ENCODE results near the gene GRIK4. TPM values are rescaled to one million over a fixed set of nuclear protein-coding genes. Genes with fewer than 3 reads are reported as not detected.

GRIK4 gene
- total and polyA plus RNA-seq, 2 of the 4 experiments (the other 2 are of a cell fraction), result 0.18 to 0.38 TPM

DNA sequence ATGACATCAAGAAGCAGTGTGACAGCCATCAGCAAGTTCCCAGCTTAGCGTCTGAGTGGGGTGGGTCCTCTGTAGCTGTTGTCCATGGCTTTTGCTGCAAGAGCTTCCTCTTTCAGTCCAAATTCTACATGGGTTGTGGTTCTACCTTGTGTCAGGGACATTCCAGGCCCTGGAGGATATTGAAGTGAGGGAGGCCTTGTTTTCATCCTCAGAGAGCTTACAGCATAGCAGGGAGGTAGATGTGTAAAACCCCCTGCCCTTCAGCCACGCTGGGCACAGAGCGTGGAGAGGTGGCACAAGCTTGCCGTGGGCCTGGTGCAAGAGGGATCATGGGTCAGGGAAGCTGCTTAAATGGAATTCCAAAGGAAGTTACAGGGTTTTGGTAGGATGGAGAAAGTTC lies 93.9 kb downstream of the GRIK4 start:
- H3K23ac ChIP-seq (ENCODE audit: low read depth, low read length), result no peak overlapping the region
- H3K4ac ChIP-seq (ENCODE audit: low read depth, low read length), result no peak overlapping the region
- TF ChIP-seq, protein P1, sequence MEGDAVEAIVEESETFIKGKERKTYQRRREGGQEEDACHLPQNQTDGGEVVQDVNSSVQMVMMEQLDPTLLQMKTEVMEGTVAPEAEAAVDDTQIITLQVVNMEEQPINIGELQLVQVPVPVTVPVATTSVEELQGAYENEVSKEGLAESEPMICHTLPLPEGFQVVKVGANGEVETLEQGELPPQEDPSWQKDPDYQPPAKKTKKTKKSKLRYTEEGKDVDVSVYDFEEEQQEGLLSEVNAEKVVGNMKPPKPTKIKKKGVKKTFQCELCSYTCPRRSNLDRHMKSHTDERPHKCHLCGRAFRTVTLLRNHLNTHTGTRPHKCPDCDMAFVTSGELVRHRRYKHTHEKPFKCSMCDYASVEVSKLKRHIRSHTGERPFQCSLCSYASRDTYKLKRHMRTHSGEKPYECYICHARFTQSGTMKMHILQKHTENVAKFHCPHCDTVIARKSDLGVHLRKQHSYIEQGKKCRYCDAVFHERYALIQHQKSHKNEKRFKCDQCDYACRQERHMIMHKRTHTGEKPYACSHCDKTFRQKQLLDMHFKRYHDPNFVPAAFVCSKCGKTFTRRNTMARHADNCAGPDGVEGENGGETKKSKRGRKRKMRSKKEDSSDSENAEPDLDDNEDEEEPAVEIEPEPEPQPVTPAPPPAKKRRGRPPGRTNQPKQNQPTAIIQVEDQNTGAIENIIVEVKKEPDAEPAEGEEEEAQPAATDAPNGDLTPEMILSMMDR (conservative IDR thresholded peaks at IDR 0.05; ENCODE audit: low read depth, low read length), result no peak
- TF ChIP-seq MXI1 (IDR thresholded peaks at IDR 0.05; ENCODE audit: borderline replicate concordance, low read depth, low read length) (no peak), MAZ (IDR thresholded peaks at IDR 0.05; ENCODE audit: borderline replicate concordance, low read depth, low read length) (no peak), NFE2L2 (IDR thresholded peaks at IDR 0.05; ENCODE audit: low read depth, low read length) (no peak), CHD1 (IDR thresholded peaks at IDR 0.05; ENCODE audit: low read depth, low read length) (no peak), RCOR1 (IDR thresholded peaks at IDR 0.05; ENCODE audit: insufficient replicate concordance, low read length) (no peak), POLR2A (IDR thresholded peaks at IDR 0.05; ENCODE audit: low read depth, low read length) (no peak), RFX5 (IDR thresholded peaks at IDR 0.05; ENCODE audit: low read depth, low read length) (no peak), MAFK (IDR thresholded peaks at IDR 0.05; ENCODE audit: low read depth, low read length) (no peak), RAD21 (IDR thresholded peaks at IDR 0.05; ENCODE audit: low read length) (no peak), BHLHE40 (IDR thresholded peaks at IDR 0.05; ENCODE audit: low read depth, low read length) (no peak), SMC3 (IDR thresholded peaks at IDR 0.05; ENCODE audit: low read depth, low read length) (no peak), CEBPB (IDR thresholded peaks at IDR 0.05; ENCODE audit: low read depth, low read length) (no peak), FOS (IDR thresholded peaks at IDR 0.05; ENCODE audit: low read depth, low read length) (no peak)
- TF ChIP-seq, protein P2, sequence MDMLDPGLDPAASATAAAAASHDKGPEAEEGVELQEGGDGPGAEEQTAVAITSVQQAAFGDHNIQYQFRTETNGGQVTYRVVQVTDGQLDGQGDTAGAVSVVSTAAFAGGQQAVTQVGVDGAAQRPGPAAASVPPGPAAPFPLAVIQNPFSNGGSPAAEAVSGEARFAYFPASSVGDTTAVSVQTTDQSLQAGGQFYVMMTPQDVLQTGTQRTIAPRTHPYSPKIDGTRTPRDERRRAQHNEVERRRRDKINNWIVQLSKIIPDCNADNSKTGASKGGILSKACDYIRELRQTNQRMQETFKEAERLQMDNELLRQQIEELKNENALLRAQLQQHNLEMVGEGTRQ (IDR thresholded peaks at IDR 0.05; ENCODE audit: low read depth, low read length), result no peak
- TF ChIP-seq, protein P3, sequence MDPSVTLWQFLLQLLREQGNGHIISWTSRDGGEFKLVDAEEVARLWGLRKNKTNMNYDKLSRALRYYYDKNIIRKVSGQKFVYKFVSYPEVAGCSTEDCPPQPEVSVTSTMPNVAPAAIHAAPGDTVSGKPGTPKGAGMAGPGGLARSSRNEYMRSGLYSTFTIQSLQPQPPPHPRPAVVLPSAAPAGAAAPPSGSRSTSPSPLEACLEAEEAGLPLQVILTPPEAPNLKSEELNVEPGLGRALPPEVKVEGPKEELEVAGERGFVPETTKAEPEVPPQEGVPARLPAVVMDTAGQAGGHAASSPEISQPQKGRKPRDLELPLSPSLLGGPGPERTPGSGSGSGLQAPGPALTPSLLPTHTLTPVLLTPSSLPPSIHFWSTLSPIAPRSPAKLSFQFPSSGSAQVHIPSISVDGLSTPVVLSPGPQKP (IDR thresholded peaks at IDR 0.05; ENCODE audit: borderline replicate concordance, low read depth, low read length), result no peak
- H3K79me1 ChIP-seq (ENCODE audit: low read depth in 1 of 2, low read length in 2 of 2), result no peaks in the 10 kb centered on the region
- ChIA-PET POLR2A (ENCODE audit: unreplicated experiment) (no interaction called here), CTCF (no interaction called here)
- H2AK5ac ChIP-seq (ENCODE audit: low read depth, low read length), result no peak overlapping the region
- no peak overlapping the region for H4K91ac ChIP-seq (ENCODE audit: insufficient read depth, low read depth, low read length)
- ATAC-seq (ENCODE audit: low read depth) (no peak), DNase-seq (no peak)
- no peak overlapping the region for H2BK20ac ChIP-seq (ENCODE audit: low read depth, low read length)
- in situ Hi-C loops (cut with MboI; ENCODE audit: low sequenced_read_pairs), result no loop called here
- H3K27ac ChIP-seq (ENCODE audit: insufficient read depth, low read length), result no peak overlapping the region
- BruUV-seq (replicated peaks), result no TSS peak
- no peak overlapping the region for H2BK5ac ChIP-seq (ENCODE audit: low read depth, low read length, poor library complexity, severe bottlenecking)
- H4K5ac ChIP-seq (ENCODE audit: low read depth, low read length), result no peak overlapping the region
- H3K14ac ChIP-seq (replicated peaks; ENCODE audit: low read depth, low read length), result no peak overlapping the region
- no peaks in the 10 kb centered on the region for H3K9me1 ChIP-seq (ENCODE audit: insufficient read depth, low read length)
- peaks cover 10% of the 10 kb centered on the region; the same call in 1 of the 2 replicates for H3K4me1 ChIP-seq (ENCODE audit: control insufficient read depth, insufficient read depth, low read length)
- no peak overlapping the region for H3K9ac ChIP-seq (ENCODE audit: low read depth, low read length)
- no peak overlapping the region for H3K4me3 ChIP-seq (ENCODE audit: insufficient read depth, low read depth, low read length)
- H3K56ac ChIP-seq (ENCODE audit: extremely low read depth, insufficient read depth, low read length), result no peak overlapping the region
- intact Hi-C loops (cut with micrococcal nuclease), result loop anchor here (10.0 kb wide), 1 partner anchor 199 kb away; no protein-coding TSS in a partner anchor
- no peaks in the 10 kb centered on the region for H3K36me3 ChIP-seq (ENCODE audit: control insufficient read depth, insufficient read depth, low read length)
- H3K27me3 ChIP-seq (ENCODE audit: control insufficient read depth, insufficient read depth, low read length), result no peaks in the 10 kb centered on the region; the same call in 1 of the 2 replicates
- no peaks in the 10 kb centered on the region for H3K9me3 ChIP-seq (ENCODE audit: control insufficient read depth, insufficient read depth, low read length)
- H2BK120ac ChIP-seq (ENCODE audit: low read depth, low read length), result no peak overlapping the region
- H2BK15ac ChIP-seq (ENCODE audit: low read depth, low read length), result no peak overlapping the region
- H4K8ac ChIP-seq (ENCODE audit: low read depth in 2 of 2, low read length in 2 of 2), result no peak overlapping the region
- H4K20me1 ChIP-seq (ENCODE audit: insufficient read depth, low read length), result no peaks in the 10 kb centered on the region
- H2AFZ ChIP-seq (replicated peaks; ENCODE audit: low read length, poor library complexity), result no peak overlapping the region
- H3K18ac ChIP-seq (ENCODE audit: low read depth, low read length), result no peak overlapping the region
- no peak overlapping the region for H3K4me2 ChIP-seq (ENCODE audit: low read depth, low read length)
- dilution Hi-C loops (cut with HindIII; ENCODE audit: low sequenced_read_pairs, unreplicated experiment), result no loop called here
- WGBS, 2 experiments (ENCODE audit: extremely low coverage in 2 of 2, insufficient read length in 1 of 2), result 70% methylated on average over 2 of the region's 4 CpGs; no CpG with 5 or more reads in 1 of the 2 experiments
- no peak overlapping the region for H2AK9ac ChIP-seq (replicated peaks; ENCODE audit: low read depth, low read length, poor library complexity)
